Fibroblast of pulmonary artery (primary cell): ENCODE data around the gene MEOX1.
"Not testable (repeated sequence)": the region's sequence is repeated elsewhere in the genome, so short reads cannot be mapped to it uniquely, and the experiment has no call there.

Source experiments
- DNase-seq: peaks from one replicate; pipeline ENCODE4 v3.0.0-alpha.2; 2010; ENCODE audit warnings: low read depth
- H3K4me3 ChIP-seq: replicated peaks from 2 replicates; pipeline ENCODE4 v1.5.1; 2011; ENCODE audit warnings: low read depth, mild to moderate bottlenecking, control low read depth, low read length, moderate library complexity
- CTCF ChIP-seq: IDR thresholded peaks from 2 replicates; pipeline ENCODE4 v1.5.1; 2011; ENCODE audit warnings: mild to moderate bottlenecking, control low read depth, low read length, inconsistent platforms; ENCODE audit errors: missing control alignments

The MEOX1 gene

GRCh38 chr17:43694081-43694870 lies 32.6 kb upstream of the MEOX1 start:
- TF ChIP-seq CTCF: peak; percentile 94
- DNase-seq: peak; percentile 88
- no peak overlapping the region for H3K4me3 ChIP-seq

- TF ChIP-seq CTCF: no peak
- H3K4me3 ChIP-seq: no peak overlapping the region
- no peak for DNase-seq
These were observed 29.6 kb upstream of the MEOX1 start for GRCh38 chr17:43691317-43691693.

GRCh38 chr17:43690624-43691316 lies 29.0 kb upstream of the MEOX1 start:
- no peak for DNase-seq
- no peak for TF ChIP-seq CTCF
- no peak overlapping the region for H3K4me3 ChIP-seq

- DNase-seq: no peak
- TF ChIP-seq CTCF: no peak
- no peak overlapping the region for H3K4me3 ChIP-seq
These were observed 28.1 kb upstream of the MEOX1 start for GRCh38 chr17:43689814-43690213.

- no peak for DNase-seq
- no peak for TF ChIP-seq CTCF
- no peak overlapping the region for H3K4me3 ChIP-seq
These were observed 27.4 kb upstream of the MEOX1 start for GRCh38 chr17:43689131-43689530.

GRCh38 chr17:43686957-43687356 lies 25.2 kb upstream of the MEOX1 start:
- not testable (repeated sequence) for H3K4me3 ChIP-seq, DNase-seq

GRCh38 chr17:43683928-43684653 lies 22.4 kb upstream of the MEOX1 start:
- no peak overlapping the region for H3K4me3 ChIP-seq
- TF ChIP-seq CTCF: no peak
- no peak for DNase-seq
